ENCODE measurements around the gene FAM13A.

Gene FAM13A

DNA sequence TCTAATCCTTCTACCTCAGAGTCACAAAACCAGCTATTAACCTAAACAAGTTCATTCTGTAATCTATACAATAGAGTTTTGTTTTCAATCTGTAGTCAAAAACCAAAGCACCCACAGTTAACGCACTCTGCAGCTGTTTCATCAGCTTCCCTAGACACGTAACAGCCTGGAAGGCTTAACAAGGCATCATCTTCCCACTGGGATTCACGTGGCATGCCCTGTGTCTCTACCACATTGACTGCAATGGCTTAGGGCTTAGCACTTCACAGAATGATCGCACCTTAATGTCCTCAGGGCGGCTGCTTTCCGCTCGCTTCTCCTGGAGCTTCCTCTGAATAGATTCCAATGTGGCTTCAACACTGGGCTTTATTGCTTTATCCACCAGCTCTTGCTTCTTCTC is 309.6 kb downstream of the FAM13A start:
- DNase-seq (ENCODE audit: low read depth in 2 of 2) = no peak

DNA sequence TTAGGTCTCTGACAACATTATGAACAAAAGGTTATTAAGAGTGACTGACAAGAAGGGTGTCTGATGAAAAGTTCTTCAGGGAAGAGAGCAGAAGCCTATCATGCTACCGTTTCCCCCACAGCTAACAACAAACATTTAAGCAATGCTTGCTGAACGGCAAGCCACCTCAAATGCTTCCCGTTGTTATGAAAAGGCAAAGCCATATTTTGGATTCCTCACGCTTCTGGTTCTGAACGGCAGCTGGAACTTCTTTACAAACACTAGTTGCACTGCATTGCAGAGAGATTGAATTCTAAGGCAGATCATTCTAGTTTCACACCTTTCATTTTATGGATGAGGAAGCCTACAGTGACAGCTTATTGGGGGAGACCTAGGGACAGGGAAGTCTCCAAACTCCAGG is 310.8 kb downstream of the FAM13A start:
- no peak for DNase-seq (ENCODE audit: low read depth in 2 of 2)

DNA sequence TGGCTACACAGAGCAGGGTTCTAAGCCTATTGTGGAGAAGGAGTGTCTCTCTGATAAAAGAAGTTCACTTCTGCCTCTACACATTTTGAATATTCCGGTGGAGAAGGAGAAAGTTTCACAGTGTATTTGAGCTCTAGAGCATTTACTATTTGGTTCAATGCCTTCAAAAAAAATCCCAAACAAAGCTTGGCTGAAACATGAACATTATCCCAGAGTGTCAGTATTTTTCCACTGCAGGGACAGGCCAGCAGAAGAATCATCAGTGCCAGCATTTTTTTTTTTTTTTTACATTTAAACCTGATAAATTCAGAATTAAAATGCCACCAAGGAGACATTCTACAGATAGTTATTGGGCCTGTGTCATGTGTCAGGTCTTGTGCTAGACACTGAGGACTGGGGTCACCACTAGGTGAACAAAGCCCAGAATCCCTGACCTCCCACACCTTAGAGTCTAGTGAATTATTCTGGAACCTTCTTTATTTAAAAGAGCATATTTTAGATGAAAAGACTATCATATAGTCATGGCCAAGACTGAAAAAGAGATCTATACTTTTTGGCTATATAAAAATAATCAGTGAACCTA is 311.3 kb downstream of the FAM13A start:
- DNase-seq (ENCODE audit: low read depth in 2 of 2) = no peak

DNA sequence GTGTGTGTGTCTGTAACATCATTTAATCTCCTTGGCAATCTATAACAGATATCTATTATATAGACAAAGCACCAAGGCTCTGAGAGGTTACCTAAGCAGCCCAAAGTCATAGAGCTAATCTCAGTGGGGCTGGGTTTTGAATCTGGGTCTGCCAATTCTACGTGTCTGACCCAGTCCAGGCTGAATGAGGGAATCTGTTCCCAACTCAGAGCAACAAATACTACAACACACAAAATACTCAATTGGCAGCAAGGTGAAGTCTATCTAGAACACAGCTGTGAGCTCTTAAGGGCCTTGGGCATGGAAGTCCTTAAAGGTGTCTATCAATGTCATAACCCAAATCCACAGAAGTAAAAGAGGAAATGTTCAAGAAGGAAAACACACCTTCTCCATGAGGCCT is 311.8 kb downstream of the FAM13A start:
- DNase-seq (ENCODE audit: low read depth in 2 of 2) = no peak

- DNase-seq (ENCODE audit: low read depth in 2 of 2) = no peak
Observed at GRCh38 chr4:88744609-88745008, 312.4 kb downstream of the FAM13A start.

DNA sequence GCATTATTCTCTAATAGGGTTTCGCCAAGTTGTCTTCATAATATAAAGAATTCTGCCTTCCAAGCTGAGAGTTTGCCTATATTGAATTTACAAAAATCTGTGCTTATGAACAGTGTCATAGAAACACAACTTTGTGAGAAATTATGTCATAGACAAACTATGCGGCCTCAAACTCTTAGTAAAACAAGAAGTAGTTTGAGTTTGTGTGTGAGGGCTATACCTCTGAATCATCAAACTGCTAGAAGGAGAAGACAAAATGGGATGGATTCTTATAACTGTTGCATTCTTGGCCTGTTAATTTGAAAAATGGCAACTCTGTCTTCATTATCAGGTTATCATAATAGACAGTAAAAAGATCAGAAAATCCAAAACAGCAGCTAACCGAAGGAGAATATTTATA is 313.3 kb downstream of the FAM13A start:
- DNase-seq (ENCODE audit: low read depth in 2 of 2) = no peak

GRCh38 chr4:88742561-88742960 is 314.4 kb downstream of the FAM13A start:
- DNase-seq (ENCODE audit: low read depth in 2 of 2) = no peak

- DNase-seq (ENCODE audit: low read depth in 2 of 2) = no peak
Observed at GRCh38 chr4:88738180-88738579, 318.8 kb downstream of the FAM13A start.

- no peak for DNase-seq (ENCODE audit: low read depth in 2 of 2)
Observed at GRCh38 chr4:88737307-88737941, 319.6 kb downstream of the FAM13A start.

GRCh38 chr4:88736264-88736663 is 320.7 kb downstream of the FAM13A start:
- DNase-seq (ENCODE audit: low read depth in 2 of 2) = no peak

- DNase-seq (ENCODE audit: low read depth in 2 of 2) = no peak
Observed at GRCh38 chr4:88735564-88735963, 321.4 kb downstream of the FAM13A start.

DNA sequence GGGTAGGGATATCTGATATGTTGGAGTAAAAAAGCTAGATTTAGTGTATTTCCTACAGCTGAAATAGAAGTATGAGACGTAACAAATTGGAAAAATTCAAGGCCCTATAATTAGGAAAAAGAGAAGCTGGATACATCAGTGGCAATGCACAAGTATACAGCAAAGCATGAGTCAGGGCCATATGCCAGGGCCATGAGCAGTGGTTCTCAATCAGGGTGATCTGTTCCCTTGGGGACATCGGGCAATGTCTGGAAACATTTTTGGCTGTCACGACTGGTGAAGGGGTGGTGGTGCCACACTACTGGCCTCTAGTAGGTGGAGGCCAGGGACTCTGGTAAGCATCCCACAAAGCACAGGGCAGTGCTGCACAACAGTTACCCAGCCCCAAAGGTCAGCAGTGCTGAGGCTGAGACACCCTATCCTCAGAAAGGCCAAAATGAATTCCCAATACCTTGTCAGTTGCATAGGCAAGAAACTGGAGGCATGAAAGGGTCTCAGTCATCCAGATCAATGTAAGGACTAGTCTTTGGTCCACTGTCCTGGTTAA is 322.5 kb downstream of the FAM13A start:
- DNase-seq (ENCODE audit: low read depth in 2 of 2) = no peak

DNA sequence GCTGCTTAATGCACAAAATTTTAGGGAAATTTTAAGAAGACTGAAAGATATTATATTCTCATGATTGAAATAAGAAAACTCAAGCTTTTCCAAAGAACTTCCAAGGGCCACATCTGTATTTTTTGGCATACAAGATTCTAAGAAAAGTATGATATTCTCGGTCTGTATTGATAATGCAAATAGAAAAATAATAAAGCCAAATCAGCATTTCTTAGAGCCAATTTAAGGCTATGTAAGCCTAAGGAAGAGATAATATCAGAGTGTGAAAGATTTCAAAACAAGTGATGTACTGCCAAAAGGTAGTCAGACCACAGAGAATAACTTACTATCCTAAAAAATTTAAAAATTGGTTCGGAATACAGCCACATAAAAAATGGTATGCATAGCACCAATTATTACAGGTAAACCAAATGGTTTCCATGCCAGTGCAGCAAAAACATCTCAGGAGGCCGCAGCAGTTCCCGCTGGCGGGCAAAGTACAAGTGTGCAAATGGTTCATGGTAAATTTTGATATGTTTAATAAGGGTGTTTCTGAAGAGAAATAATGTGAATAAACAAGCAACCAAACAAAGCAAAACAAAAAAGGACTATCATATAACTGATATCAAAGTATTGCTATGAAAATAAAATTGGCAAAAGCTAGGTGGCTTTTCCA is 324.1 kb downstream of the FAM13A start:
- DNase-seq (ENCODE audit: low read depth in 2 of 2) = no peak

DNA sequence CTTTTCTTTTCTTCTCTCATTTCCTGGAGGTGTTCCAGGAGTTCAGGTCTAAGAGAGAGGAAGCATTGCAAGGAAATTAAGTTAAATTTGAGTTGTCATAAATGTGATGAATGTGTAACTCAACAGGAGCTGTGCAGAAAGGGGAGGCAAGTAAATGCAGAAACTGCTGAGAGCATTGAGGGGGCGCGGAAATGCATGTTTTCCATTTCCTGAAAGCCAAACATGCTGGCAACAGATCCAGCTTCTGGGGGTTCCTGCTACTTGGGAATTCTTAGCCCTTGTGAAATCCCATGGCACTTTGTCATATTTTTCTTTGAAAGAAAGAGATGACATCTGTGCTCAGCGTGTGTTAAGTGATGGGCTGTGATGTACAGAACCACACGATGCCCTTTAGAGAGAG is 325.6 kb downstream of the FAM13A start:
- no peak for DNase-seq (ENCODE audit: low read depth in 2 of 2)

GRCh38 chr4:88730811-88731210 is 326.2 kb downstream of the FAM13A start:
- no peak for DNase-seq (ENCODE audit: low read depth in 2 of 2)

- DNase-seq (ENCODE audit: low read depth in 2 of 2) = no peak
Observed at GRCh38 chr4:88729146-88729760, 327.7 kb downstream of the FAM13A start.

- DNase-seq (ENCODE audit: low read depth in 2 of 2) = no peak
Observed at GRCh38 chr4:88728146-88728545, 328.8 kb downstream of the FAM13A start.

DNA sequence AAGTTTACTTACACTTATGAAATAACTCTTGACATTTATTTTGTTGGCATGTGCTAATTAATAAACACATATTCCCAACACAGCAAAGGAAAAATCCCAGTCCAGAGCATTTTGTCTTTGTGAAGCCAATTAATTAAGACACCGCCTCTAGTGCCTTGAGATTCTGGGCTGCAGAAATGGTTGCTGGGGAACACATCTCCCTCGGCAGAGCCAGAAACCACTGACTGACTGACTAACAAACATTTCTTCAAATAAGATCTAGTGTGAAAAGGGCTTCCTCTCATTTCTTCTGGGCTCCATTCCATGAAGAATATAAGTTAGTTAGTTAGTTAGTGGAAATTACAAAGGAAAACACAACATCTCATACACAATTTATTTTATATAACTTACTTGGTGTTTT is 331.0 kb downstream of the FAM13A start:
- DNase-seq (ENCODE audit: low read depth in 2 of 2) = no peak

- no peak for DNase-seq (ENCODE audit: low read depth in 2 of 2)
Observed at GRCh38 chr4:88725143-88725542, 331.8 kb downstream of the FAM13A start.

DNA sequence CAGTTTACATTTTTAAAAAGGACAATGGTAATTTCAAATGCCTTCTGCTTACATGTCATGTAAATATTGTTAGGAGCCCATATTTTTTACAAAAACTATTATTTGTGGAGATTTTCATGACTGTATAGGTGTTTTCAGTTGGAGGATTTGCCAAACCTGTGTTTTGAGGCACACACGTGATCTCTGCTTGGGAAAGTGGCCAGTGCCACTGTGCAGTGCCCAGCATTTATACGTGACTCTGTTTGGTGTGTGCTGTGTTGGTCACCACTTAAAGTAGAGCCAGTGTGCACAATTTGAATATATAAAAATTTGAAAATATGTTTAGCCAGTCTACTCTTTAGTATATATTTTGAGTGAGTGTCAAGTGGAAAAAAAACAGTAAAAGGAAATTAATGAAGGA is 332.6 kb downstream of the FAM13A start:
- no peak for DNase-seq (ENCODE audit: low read depth in 2 of 2)

DNA sequence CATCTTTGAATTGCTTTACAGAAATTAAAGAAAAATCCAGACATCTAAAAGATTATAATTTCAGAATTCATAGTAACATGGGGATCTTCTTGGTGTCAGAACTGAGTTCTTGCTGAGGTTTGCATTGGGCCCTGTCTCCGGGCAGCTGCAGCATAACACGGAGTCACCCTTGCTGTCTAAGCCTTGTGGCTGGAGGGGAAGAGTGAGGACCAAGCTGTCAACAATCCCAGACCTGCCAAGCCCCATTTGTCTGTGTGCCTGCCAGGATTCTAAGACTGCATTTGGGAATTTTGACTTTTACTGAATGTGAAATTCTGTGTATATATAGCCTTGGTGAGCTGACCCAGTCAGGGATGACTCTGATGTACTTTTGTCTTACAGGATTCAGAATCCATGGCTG is 334.2 kb downstream of the FAM13A start:
- no peak for DNase-seq (ENCODE audit: low read depth in 2 of 2)

DNA sequence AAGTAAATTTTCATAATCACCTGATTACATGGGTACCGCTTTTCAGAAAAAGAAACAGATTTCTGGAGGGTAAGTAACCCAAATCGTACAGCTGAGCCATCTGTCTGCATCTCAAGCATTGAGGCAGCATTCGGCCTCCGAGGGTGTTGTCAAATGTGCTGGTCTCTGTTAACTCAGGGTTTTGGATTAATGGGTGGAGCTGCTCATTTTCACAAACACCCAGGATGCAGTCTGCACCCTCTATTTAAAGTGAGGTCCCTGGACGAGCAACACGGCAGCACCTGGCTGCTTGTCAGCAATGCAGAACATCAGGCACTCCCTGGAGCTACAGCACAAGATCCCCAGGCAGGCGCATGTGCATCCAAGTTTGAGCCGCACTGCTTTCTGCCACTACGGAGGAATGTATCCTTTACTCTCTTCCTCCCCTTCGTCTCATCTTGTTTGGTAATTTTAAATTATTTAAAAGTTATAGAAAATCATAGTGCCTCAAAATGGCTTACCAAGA is 334.7 kb downstream of the FAM13A start:
- DNase-seq (ENCODE audit: low read depth in 2 of 2) = no peak

Measured in stimulated activated CD8-positive, alpha-beta memory T cell treated with anti-CD3 and anti-CD28 coated beads, Interleukin-2, amount 100 ng/mL, for 1 hour (primary cell).